ENCODE results near the gene ADGRL2. TPM values are rescaled to one million over a fixed set of nuclear protein-coding genes. Genes with fewer than 3 reads are reported as not detected.
A peak's percentile ranks its signal among the peaks of the same experiment; 100 is the strongest.

ADGRL2 gene
- total RNA-seq, 1 donor from 2014 or later: 126 TPM

GRCh38 chr1:81974883-81975555 is 174.3 kb downstream of the ADGRL2 start:
- Histone ChIP-seq H3K27ac (ENCODE audit: low read depth, low read length) (no peak overlapping the region), H3K9ac (ENCODE audit: low read length) (no peak overlapping the region), H3K4me1 (ENCODE audit: insufficient read depth, low read length) (no peaks in the 10 kb centered on the region), H2AFZ (ENCODE audit: low read depth, low read length) (no peak overlapping the region), H3K9me3 (ENCODE audit: insufficient read depth, low read depth, low read length) (no peaks in the 10 kb centered on the region), H3K4me2 (ENCODE audit: low read length) (no peak overlapping the region), H3K36me3 (ENCODE audit: insufficient read depth, low read length) (no peaks in the 10 kb centered on the region), H3K27me3 (ENCODE audit: insufficient read depth, low read length) (no peaks in the 10 kb centered on the region), H4K20me1 (ENCODE audit: insufficient read depth, low read length) (no peaks in the 10 kb centered on the region), H3K79me2 (ENCODE audit: insufficient read depth, low read length) (no peaks in the 10 kb centered on the region), H3K4me3 (ENCODE audit: insufficient read depth, low read depth, low read length) (no peak overlapping the region)
- FAIRE-seq (no peak), DNase-seq (ENCODE audit: low read depth) (no peak)
- TF ChIP-seq CTCF (IDR thresholded peaks at IDR 0.05; ENCODE audit: insufficient read depth, low read depth, low read length): no peak
- TF ChIP-seq EZH2 (IDR thresholded peaks at IDR 0.05; ENCODE audit: insufficient read depth, low read length): no peak
- Mint-ChIP-seq H3K4me3 (ENCODE audit: unreplicated experiment) (no peak overlapping the region), H3K27me3 (ENCODE audit: low read depth, unreplicated experiment) (no peaks in the 10 kb centered on the region), H3K9me3 (ENCODE audit: unreplicated experiment) (no peaks in the 10 kb centered on the region), H3K27ac (ENCODE audit: unreplicated experiment) (no peak overlapping the region), H3K36me3 (ENCODE audit: low read depth, unreplicated experiment) (no peaks in the 10 kb centered on the region), H3K4me1 (ENCODE audit: low read depth, unreplicated experiment) (peaks cover 7% of the 10 kb centered on the region)

GRCh38 chr1:81976539-81976938 is 175.8 kb downstream of the ADGRL2 start:
- FAIRE-seq (no peak), DNase-seq (ENCODE audit: low read depth) (no peak)
- no peak overlapping the region for H3K27ac Mint-ChIP-seq (ENCODE audit: unreplicated experiment)
- Histone ChIP-seq H3K36me3 (ENCODE audit: insufficient read depth, low read length) (no peaks in the 10 kb centered on the region), H3K27ac (ENCODE audit: low read depth, low read length) (no peak overlapping the region), H3K4me3 (ENCODE audit: insufficient read depth, low read depth, low read length) (no peak overlapping the region), H3K9ac (ENCODE audit: low read length) (no peak overlapping the region), H3K79me2 (ENCODE audit: insufficient read depth, low read length) (no peaks in the 10 kb centered on the region), H3K4me1 (ENCODE audit: insufficient read depth, low read length) (no peaks in the 10 kb centered on the region), H3K9me3 (ENCODE audit: insufficient read depth, low read depth, low read length) (no peaks in the 10 kb centered on the region), H4K20me1 (ENCODE audit: insufficient read depth, low read length) (no peaks in the 10 kb centered on the region), H2AFZ (ENCODE audit: low read depth, low read length) (no peak overlapping the region), H3K4me2 (ENCODE audit: low read length) (no peak overlapping the region), H3K27me3 (ENCODE audit: insufficient read depth, low read length) (no peaks in the 10 kb centered on the region)
- no peaks in the 10 kb centered on the region for H3K9me3 Mint-ChIP-seq (ENCODE audit: unreplicated experiment)
- no peaks in the 10 kb centered on the region for H3K27me3 Mint-ChIP-seq (ENCODE audit: low read depth, unreplicated experiment)
- TF ChIP-seq EZH2 (IDR thresholded peaks at IDR 0.05; ENCODE audit: insufficient read depth, low read length) (no peak), CTCF (IDR thresholded peaks at IDR 0.05; ENCODE audit: insufficient read depth, low read depth, low read length) (no peak)
- no peak overlapping the region for H3K4me3 Mint-ChIP-seq (ENCODE audit: unreplicated experiment)
- no peaks in the 10 kb centered on the region for H3K36me3 Mint-ChIP-seq (ENCODE audit: low read depth, unreplicated experiment)
- peaks cover 7% of the 10 kb centered on the region for H3K4me1 Mint-ChIP-seq (ENCODE audit: low read depth, unreplicated experiment)

- peaks cover 2% of the 10 kb centered on the region for H3K36me3 Mint-ChIP-seq (ENCODE audit: low read depth, unreplicated experiment)
- H3K27me3 ChIP-seq (ENCODE audit: insufficient read depth, low read length): no peaks in the 10 kb centered on the region
- H3K4me2 ChIP-seq (ENCODE audit: low read length): no peak overlapping the region
- H3K4me3 ChIP-seq (ENCODE audit: insufficient read depth, low read depth, low read length): no peak overlapping the region
- H3K27ac Mint-ChIP-seq (ENCODE audit: unreplicated experiment): no peak overlapping the region
- H3K36me3 ChIP-seq (ENCODE audit: insufficient read depth, low read length): no peaks in the 10 kb centered on the region
- H2AFZ ChIP-seq (ENCODE audit: low read depth, low read length): no peak overlapping the region
- H3K9ac ChIP-seq (ENCODE audit: low read length): no peak overlapping the region
- H4K20me1 ChIP-seq (ENCODE audit: insufficient read depth, low read length): no peaks in the 10 kb centered on the region
- H3K79me2 ChIP-seq (ENCODE audit: insufficient read depth, low read length): no peaks in the 10 kb centered on the region
- H3K27ac ChIP-seq (ENCODE audit: low read depth, low read length): no peak overlapping the region
- no peaks in the 10 kb centered on the region for H3K9me3 ChIP-seq (ENCODE audit: insufficient read depth, low read depth, low read length)
- DNase-seq (ENCODE audit: low read depth): peak; percentile 4
- no peak for FAIRE-seq
- peaks cover 7% of the 10 kb centered on the region for H3K4me1 Mint-ChIP-seq (ENCODE audit: low read depth, unreplicated experiment)
- H3K4me3 Mint-ChIP-seq (ENCODE audit: unreplicated experiment): no peak overlapping the region
- H3K4me1 ChIP-seq (ENCODE audit: insufficient read depth, low read length): no peaks in the 10 kb centered on the region
- no peak for TF ChIP-seq EZH2 (IDR thresholded peaks at IDR 0.05; ENCODE audit: insufficient read depth, low read length)
- H3K27me3 Mint-ChIP-seq (ENCODE audit: low read depth, unreplicated experiment): no peaks in the 10 kb centered on the region
- no peaks in the 10 kb centered on the region for H3K9me3 Mint-ChIP-seq (ENCODE audit: unreplicated experiment)
Measured at GRCh38 chr1:81978945-81979344, 178.2 kb downstream of the ADGRL2 start.

Measured in astrocyte (in vitro differentiated cells and primary cell).